Measurements from ENCODE around the gene FBXO10.

The FBXO10 gene, protein sequence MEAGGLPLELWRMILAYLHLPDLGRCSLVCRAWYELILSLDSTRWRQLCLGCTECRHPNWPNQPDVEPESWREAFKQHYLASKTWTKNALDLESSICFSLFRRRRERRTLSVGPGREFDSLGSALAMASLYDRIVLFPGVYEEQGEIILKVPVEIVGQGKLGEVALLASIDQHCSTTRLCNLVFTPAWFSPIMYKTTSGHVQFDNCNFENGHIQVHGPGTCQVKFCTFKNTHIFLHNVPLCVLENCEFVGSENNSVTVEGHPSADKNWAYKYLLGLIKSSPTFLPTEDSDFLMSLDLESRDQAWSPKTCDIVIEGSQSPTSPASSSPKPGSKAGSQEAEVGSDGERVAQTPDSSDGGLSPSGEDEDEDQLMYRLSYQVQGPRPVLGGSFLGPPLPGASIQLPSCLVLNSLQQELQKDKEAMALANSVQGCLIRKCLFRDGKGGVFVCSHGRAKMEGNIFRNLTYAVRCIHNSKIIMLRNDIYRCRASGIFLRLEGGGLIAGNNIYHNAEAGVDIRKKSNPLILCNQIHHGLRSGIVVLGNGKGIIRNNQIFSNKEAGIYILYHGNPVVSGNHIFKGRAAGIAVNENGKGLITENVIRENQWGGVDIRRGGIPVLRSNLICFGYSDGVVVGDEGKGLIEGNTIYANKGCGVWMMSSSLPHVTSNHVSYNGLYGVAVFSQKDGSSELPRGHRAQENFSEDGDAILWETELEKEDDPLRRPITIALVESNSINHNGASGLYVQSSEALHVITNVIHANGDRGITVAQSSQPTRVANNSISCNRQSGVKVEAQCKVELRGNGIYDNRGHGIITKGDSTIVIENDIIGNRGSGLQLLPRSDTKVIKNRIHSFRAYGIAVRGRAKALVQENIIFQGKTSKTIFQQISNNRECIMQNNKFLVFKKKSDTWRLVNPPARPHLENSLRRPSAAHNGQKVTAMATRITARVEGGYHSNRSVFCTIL

DNA sequence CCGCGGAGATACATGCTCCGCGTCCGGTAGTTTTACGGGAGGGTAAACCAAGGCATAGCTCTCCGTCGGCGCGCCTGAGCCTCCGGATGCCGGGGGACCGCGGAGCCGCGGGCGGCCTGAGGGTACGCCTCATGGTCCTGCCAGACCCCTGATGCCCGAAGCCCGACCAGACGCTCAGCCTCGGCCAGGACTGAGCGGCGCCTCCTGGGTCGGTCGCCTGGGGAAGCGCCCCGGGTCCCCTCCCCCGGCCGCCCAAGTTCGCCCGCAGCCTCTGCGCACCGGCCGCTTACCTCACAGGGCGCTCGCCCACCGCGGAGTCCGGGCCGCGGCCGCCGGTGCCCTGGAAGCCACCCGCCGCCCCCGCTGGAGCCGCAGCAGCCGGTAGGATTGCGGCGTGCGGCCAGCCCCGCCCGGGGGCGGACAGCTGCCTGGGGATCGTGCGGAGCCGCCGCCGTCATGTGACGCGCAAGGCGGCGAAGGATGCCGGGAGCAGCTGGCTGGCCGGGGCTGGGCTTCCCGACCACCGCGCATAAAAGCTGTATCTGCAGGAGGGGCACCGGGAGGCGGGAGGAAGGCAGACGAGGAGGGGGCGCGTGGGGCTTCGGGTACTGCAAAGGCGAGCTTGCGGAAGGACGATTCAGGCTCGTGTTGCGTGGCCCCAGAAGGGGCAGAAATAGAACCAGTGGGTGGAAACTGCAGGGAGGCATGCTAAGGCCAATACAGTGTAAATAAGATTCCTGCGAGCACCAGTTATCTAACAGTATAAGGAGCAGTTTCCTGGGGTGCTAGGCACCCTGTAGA, at the start of gene FBXO10:
Gene FBXO10, minus strand, starts transcription at position 460 of the 801 bp plus-strand sequence. CDS start 34,612 bp downstream, outside the sequence.
- peak; percentile 62 for FAIRE-seq
- peak; percentile 43 for DNase-seq (ENCODE audit: extremely low spot score, insufficient read length, low read depth)

GRCh38 chr9:37625758-37626147, 49.6 kb upstream of the FBXO10 start:
- no peak for FAIRE-seq
- DNase-seq (ENCODE audit: extremely low spot score, insufficient read length, low read depth): no peak

GRCh38 chr9:37625036-37625757, 49.0 kb upstream of the FBXO10 start:
- FAIRE-seq (no peak), DNase-seq (ENCODE audit: extremely low spot score, insufficient read length, low read depth) (no peak)

DNA sequence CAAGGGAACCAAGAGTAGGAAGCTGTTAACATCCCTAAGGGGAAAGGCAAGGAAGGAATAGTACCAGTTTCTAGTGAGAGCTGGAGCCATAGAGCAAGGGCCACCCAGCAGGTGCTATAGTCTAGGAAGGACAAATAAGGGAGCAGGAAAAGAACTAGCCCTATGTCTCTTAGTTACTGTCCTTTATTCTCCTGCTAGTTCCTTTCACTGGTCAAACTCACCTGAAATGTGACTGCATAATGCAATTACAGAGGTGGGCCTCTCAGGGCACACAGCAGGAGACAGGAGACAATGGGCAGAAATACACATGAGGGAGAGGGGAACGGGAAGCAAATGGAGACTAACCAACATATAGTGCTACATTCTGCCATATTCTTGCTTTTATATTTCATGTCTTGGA, 47.9 kb upstream of the FBXO10 start:
- DNase-seq (ENCODE audit: extremely low spot score, insufficient read length, low read depth) (no peak), FAIRE-seq (no peak)

DNA sequence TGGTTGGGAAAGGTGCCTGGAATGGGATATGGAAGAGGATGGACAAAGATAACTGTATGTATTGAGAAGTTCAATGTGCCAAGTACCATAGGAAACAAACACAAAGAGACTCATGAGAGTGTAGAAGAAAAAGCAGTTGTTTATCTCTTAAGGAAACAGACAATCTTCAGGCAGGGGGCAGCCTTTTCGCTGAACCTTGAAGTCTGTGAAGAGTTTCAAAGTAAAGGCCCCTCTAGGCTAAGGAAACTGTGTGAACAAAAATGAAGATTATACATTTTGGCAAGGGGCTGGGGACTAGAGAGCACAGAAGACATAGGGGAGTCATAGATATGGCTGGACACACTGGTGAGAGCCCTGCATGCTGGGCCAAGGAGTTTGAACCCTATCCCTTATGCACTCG, 47.1 kb upstream of the FBXO10 start:
- DNase-seq (ENCODE audit: extremely low spot score, insufficient read length, low read depth) (no peak), FAIRE-seq (no peak)

DNA sequence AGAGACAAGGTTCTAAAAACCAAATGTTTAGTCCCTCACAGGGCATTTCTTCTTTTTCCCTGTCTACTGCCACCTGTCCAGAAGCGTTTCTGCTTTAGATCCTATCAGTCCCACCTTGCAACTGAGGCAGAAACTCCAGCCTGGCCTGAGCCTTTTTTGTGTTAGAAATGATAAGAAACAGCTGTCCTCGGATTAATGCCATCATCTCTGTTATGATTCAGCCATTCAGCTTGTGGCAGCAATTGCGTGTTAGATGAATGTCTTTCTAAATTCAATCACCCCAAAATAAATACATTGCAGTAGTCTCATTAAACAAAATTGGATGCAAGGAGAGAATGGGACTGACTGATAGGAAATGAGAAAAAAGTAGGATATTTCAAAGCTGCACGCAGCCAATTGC, 46.3 kb upstream of the FBXO10 start:
- no peak for DNase-seq (ENCODE audit: extremely low spot score, insufficient read length, low read depth)
- no peak for FAIRE-seq

- FAIRE-seq: no peak
- DNase-seq (ENCODE audit: extremely low spot score, insufficient read length, low read depth): no peak
Measured at GRCh38 chr9:37621273-37622121, 45.3 kb upstream of the FBXO10 start.

GRCh38 chr9:37620396-37620795, 44.2 kb upstream of the FBXO10 start:
- FAIRE-seq: no peak
- DNase-seq (ENCODE audit: extremely low spot score, insufficient read length, low read depth): no peak

DNA sequence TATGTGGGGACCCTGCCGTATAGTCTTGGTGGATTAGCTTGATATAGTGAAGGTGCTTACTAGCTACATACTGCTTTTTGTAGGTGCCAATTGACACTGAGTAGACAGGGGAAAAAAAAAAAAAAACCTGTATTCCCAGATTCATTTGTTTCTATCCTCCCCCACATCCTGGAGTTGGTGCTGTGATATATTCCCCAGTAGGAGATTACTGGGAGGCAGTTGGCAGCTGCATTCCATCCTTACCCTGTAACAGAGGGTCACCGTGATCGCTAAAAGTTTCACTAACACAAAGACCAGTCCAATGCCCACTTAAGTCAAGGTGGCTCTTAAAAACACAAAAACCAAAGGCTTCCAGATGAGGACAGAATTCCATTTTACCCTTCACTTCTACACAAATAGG, 43.6 kb upstream of the FBXO10 start:
- DNase-seq (ENCODE audit: extremely low spot score, insufficient read length, low read depth) (no peak), FAIRE-seq (no peak)

DNA sequence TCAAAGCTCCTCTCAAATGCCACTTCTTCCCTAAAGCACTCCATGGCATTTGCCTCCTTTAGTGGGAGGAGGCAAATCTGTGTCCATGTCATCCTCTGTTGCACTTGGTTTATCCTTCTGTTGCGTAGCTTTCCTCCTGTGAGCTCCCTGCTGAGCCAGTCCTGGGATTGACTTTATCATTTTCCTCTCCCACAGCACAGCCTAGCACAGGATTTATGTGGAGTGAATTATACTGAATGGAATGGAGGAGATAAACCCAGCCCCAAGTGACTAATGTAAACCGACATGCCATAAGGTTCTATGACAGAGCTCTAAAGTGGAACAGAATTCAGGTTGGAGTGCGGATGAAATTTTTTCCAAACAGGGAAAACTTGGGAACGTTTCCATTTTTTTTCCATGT, 42.6 kb upstream of the FBXO10 start:
- no peak for FAIRE-seq

DNA sequence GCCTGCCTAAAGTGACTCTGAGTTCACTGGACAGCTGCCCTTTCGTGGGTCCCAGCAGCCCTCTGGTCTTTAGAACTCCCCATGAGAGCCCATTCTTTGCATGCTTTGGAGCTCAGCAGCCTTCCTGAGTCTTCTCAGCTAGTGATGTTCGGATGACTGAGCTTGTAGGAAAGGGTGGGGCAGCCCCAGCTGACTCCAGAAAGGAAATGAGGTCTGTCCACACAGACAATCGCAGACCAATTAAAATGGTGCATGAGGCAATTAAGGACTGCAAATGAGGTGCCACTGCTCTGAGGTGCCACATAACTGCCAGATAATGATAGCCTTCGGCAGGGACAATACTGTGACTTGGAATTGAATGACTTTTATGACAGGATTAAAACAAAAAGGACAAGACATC, 41.7 kb upstream of the FBXO10 start:
- DNase-seq (ENCODE audit: extremely low spot score, insufficient read length, low read depth) (no peak), FAIRE-seq (no peak)

More for the DNA sequence above, 42.6 kb upstream of the FBXO10 start:
- no peak for DNase-seq (ENCODE audit: extremely low spot score, insufficient read length, low read depth)

DNA sequence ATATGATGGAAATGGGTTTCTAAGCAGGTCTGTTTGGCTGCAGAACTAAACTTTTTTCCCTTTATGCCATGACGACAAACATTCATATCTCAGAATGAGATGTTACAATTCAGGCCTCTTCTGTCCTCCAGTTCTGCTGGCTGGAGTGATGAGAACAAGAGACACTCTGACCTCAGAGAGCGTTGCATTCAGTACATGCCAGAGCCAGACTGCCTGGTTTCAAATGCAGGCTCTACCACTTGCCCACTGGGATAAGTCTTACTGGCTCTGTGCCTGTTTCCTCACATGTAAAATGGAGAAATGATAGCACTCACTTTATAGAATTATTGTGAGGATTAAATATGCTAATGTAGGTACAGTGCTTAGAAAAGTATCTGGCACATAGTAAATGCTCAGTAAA, 41.0 kb upstream of the FBXO10 start:
- DNase-seq (ENCODE audit: extremely low spot score, insufficient read length, low read depth): no peak
- FAIRE-seq: no peak

GRCh38 chr9:37611961-37612360, 35.8 kb upstream of the FBXO10 start:
- FAIRE-seq: no peak
- DNase-seq (ENCODE audit: extremely low spot score, insufficient read length, low read depth): no peak

GRCh38 chr9:37611014-37611413, 34.8 kb upstream of the FBXO10 start:
- DNase-seq (ENCODE audit: extremely low spot score, insufficient read length, low read depth) (no peak), FAIRE-seq (no peak)

DNA sequence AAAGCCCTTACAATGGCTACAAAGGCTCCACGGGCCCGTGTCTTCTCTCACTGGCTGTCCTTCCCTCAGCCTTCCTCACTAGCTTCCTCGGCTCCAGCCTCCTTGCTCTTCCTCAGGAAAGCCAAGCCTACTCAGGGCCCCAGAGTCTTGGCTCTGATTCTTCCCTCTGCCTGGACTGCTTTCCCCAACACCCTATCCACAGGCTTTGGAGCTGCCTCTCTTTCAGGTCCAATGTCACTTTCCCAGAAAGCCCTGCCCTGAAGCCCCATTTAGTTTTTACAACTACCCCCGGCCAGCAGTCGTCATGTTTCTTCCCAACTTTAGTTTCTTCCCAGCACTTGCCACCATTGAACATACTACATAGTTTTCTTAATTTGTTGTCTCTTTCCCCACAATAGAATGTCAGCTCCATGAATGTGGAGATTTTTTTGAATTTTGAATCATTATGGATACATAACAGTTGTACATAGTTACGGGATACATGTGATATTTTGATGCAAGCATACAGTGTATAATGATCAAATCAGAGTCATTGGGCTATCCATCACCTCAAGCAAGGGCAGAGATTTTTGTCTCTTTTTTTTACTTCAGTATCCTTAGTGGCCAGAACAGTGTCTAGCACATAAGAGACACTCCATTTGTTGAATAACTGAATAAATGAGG, 33.7 kb upstream of the FBXO10 start:
- FAIRE-seq: no peak
- DNase-seq (ENCODE audit: extremely low spot score, insufficient read length, low read depth): no peak

DNA sequence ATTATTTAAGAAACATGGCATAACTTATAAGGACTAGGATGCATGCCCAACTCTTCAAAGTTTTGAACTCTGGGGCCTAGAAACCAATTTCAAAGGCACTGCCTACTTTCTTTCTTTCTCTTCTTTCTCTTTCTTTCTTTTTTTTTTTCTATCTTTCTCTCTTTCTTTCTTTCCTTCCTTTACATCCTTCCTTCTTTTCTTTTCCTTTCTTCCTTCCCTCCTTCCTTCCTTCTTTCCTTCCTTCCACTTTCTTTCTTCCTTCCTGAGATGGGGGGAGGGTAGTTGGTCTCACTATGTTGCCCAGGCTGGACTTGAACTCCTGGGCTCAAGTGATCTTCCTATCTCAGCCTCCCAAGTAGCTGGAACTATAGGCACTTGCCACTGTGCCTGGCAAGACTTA, 32.1 kb upstream of the FBXO10 start:
- DNase-seq (ENCODE audit: extremely low spot score, insufficient read length, low read depth): no peak
- no peak for FAIRE-seq

DNA sequence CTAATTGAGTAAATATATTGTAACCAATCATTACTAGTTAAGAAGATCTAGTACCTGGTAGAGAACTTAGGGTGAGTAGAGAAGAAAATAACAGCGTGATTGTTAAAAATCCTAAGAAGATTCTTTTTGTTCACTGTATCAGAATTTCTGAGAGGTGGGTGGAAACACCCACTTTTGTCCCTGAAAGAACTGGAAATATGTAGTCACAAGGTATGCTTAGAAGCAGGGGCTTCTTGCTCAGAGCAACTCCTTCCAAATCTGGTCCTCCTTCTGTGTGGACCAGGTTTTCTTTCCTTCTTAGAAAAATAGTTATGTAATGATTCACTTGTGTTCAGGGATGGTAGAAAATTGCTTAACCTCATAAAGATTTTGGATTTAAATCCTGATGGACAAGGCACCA, 28.1 kb upstream of the FBXO10 start:
- FAIRE-seq: no peak
- DNase-seq (ENCODE audit: extremely low spot score, insufficient read length, low read depth): no peak

- DNase-seq (ENCODE audit: extremely low spot score, insufficient read length, low read depth) (no peak), FAIRE-seq (no peak)
Measured at GRCh38 chr9:37602817-37603216, 26.6 kb upstream of the FBXO10 start.

Measured in GM18507 (cell line).